ENCODE measurements around the gene YIPF1.

- TF ChIP-seq POLR2A (IDR thresholded peaks at IDR 0.05): no peak
- TF ChIP-seq, protein P1, sequence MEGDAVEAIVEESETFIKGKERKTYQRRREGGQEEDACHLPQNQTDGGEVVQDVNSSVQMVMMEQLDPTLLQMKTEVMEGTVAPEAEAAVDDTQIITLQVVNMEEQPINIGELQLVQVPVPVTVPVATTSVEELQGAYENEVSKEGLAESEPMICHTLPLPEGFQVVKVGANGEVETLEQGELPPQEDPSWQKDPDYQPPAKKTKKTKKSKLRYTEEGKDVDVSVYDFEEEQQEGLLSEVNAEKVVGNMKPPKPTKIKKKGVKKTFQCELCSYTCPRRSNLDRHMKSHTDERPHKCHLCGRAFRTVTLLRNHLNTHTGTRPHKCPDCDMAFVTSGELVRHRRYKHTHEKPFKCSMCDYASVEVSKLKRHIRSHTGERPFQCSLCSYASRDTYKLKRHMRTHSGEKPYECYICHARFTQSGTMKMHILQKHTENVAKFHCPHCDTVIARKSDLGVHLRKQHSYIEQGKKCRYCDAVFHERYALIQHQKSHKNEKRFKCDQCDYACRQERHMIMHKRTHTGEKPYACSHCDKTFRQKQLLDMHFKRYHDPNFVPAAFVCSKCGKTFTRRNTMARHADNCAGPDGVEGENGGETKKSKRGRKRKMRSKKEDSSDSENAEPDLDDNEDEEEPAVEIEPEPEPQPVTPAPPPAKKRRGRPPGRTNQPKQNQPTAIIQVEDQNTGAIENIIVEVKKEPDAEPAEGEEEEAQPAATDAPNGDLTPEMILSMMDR (IDR thresholded peaks at IDR 0.05): no peak
These were observed 56.2 kb downstream of the YIPF1 start for GRCh38 chr1:53833393-53833792.

Measured in heart left ventricle (tissue), 13 donors.